HG02973 (cell line): ENCODE data around the gene NUDT4.
A peak's percentile ranks its signal among the peaks of the same experiment; 100 is the strongest.

Experiments
- ATAC-seq: cut with Tn5 transposase; IDR thresholded peaks from one replicate; pipeline ENCODE4 v1.9.1; 2021; ENCODE audit warnings: moderate library complexity; ENCODE audit not compliant: unreplicated experiment

The NUDT4 gene

GRCh38 chr12:93377252-93378195 is at the start of gene NUDT4:
NUDT4 (plus strand) TSS chr12:93377925; CDS start chr12:93378323, 398 bp downstream.
- peak; percentile 59 for ATAC-seq

- no peak for ATAC-seq
Measured at GRCh38 chr12:93333054-93333453, 44.7 kb upstream of the NUDT4 start.

GRCh38 chr12:93333828-93334227 is 43.9 kb upstream of the NUDT4 start:
- ATAC-seq = no peak

DNA sequence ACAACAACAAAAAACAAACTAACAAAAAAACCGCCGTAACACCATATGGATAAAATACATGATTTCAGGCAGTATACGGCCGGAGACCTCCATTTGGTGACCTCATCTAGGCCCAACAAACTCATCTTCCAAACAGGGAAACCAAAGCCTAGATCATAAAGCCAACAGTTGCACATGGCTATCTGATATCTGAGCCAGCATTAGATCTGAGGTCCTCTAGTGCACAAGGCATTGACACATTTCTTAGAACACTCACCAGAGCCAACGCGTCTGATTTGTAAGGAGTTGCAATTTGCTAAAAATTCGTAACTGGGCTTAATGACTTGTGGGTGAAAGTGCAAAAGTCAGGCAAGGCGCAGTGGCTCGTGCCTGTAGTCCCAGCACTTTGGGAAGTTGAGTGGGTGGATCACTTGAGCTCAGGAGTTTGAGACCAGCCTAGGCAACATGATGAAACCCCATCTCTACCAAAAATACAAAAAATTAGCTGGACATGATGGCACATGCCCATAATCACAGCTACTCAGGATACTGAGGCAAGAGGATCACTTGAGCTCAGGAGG is 42.0 kb upstream of the NUDT4 start:
- ATAC-seq = no peak

DNA sequence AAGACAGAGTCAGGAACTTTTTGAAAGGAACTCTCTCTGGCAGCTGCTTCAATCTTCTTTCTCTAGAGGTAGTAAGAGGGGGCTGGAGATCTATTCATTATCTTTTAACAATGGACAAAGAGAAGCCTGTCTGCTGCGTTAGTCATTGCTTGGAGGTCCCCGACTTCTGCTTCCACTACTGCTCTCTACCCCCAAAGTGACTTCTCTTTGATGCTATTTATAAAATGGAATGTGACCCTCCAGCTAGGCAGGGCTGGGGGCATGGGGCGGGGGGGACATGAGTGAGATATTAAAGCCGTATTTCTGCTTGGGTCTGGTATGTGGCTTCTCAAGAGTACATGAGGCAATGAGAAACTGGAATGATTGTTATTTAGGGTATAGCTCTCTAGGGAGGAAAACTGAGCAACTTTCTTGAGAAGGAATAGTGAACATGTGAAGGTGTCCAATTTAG is 41.4 kb upstream of the NUDT4 start:
- no peak for ATAC-seq

GRCh38 chr12:93338598-93338997 is 39.1 kb upstream of the NUDT4 start:
- no peak for ATAC-seq

GRCh38 chr12:93339695-93340094 is 38.0 kb upstream of the NUDT4 start:
- no peak for ATAC-seq

- no peak for ATAC-seq
Measured at GRCh38 chr12:93341409-93342049, 36.2 kb upstream of the NUDT4 start.

DNA sequence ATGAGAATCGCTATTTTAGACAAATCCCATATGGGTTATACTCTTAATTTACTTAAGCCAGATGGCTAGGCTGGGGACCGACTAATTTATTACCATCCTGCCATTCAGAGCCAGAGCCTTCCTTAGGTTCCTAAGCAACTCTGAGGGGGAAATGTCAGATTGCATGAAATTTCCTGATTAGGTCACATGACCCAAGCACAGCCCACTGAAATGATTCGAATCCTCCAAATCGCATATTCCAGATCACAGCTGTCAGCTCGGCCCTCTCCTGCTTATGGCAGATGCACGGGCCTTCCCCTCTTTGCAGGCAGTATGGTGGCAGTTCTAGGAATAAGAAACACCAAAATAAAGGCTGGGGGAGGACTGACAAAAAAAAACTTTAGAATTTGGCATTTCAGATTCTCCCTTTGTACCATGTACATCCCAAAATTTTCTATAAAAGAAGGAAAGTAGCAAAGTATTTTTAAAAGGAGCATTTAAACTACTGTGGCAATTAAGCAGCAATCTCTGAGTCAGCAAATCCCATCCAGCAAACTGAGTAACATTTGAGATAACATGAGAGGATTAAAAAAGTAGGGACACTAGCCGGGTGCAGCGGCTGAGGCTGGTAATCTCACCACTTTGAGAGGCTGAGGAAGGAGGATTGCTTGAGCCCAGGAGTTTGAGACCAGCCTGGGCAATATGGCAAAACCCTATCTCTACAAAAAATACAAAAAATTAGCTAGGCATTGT is 30.5 kb upstream of the NUDT4 start:
- no peak for ATAC-seq

- ATAC-seq = no peak
Measured at GRCh38 chr12:93348575-93349435, 28.9 kb upstream of the NUDT4 start.

DNA sequence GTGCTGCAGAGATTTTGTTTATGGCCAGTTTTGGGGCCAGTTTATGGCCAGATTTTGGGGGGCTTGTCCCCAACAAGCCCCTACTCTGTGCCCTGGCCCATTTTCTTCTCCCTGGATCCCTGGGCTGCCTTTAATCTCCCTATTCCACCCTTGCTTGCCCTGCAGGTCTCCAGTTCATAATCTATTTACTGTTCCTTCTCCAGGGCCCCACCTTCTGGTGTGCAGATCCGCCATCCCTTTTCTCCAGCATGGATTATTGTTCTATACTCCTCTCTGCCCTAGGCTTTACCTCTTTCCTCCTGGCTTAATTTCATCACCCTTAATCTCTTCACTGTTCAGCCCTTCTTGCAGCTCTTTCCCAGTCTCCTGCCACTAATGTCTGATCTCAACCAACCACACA is 26.0 kb upstream of the NUDT4 start:
- no peak for ATAC-seq

- ATAC-seq = no peak
Measured at GRCh38 chr12:93352321-93352720, 25.4 kb upstream of the NUDT4 start.

GRCh38 chr12:93356214-93356613 is 21.5 kb upstream of the NUDT4 start:
- no peak for ATAC-seq

GRCh38 chr12:93358058-93358457 is 19.7 kb upstream of the NUDT4 start:
- peak; percentile 92 for ATAC-seq

DNA sequence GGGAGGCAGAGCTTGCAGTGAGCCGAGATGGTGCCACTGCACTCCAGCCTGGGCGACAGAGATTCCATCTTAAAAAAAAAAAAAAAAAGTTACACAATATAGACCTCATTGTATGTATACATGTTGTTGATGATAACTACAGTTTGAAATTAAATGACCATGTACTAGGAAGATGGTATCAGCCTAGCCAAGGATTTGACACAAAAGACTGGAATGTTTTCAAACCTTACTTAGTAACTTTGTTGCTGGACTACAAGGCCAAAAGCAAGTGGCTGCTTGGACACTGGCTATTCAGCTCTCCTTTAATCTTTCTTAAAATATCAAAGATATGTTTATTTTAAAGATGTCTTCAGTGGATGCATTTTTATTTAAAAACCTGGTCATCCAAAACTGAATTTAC is 18.9 kb upstream of the NUDT4 start:
- no peak for ATAC-seq

DNA sequence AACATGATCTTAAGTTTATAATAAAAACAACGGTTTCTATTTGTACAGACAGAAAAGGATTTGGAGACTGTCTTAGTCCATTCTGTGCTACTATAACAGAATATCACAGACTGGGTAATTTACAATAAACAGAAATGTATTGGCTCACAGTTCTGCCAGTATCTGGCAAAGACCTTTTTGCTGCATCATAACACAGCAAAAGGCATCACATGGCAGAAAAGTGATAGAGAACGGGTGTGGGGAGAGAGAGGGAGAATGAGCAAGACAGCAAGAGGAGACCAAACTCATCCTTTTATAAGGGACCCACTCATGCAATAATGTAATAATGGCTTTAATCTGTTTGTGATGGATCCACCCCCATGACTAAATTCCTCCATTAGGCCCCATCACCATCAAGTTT is 17.0 kb upstream of the NUDT4 start:
- ATAC-seq = no peak

DNA sequence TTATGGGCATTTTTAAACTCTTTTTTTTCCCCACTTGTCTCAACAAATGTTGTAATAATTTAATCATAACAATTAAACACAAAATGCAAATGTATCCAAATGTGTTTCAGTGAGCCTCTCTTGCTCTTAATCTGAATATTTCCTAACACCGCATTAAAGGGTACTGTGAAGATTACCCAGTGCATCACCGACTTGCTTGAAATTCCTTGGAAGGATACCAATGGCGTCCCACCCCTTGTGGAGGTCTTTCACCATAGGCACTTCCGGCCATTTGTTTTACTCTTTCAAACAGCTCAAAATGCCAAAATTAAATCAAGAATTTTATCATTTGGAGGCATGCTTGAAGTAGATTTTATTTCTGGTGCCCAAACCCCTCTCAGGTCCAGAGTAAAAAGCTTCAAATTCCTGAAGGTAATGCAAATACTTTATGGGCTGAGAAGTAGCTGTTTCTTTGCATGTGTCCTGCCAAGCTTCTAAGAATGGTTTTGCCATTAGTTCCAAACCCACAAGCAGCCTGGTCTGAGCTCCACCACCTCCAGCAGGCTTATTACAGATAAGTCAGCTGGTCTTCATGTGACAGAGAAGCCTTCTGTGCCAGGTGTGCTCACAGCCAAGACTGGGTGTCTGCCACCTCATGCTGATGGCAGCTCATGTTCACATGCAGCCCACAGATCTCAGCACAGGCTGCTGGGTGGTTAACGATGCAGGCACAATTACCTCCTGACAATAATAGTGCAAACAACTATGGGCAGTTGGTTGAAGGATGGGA is 16.4 kb upstream of the NUDT4 start:
- ATAC-seq = no peak

GRCh38 chr12:93363841-93364297 is 13.9 kb upstream of the NUDT4 start:
- peak; percentile 64 for ATAC-seq
